Measurements from ENCODE around the gene ADAM15. TPM values are rescaled to one million over a fixed set of nuclear protein-coding genes. Genes with fewer than 3 reads are reported as not detected.
A peak's percentile ranks its signal among the peaks of the same experiment; 100 is the strongest.

ADAM15 gene
- total and polyA plus RNA-seq, 7 experiments from 2014 or later: 5.8 to 53.7 (median 27.9) TPM

GRCh38 chr1:155018617-155019348 is 32.3 kb upstream of the ADAM15 start:
- peak overlapping the region in 2 of 10 donors; percentile 5 to 11 for H3K4me3 Mint-ChIP-seq
- H3K4me1 ChIP-seq (ENCODE audit: control insufficient read depth in 2 of 2, insufficient read depth in 2 of 2, low read length in 2 of 2): peaks cover 27 to 52% of the 10 kb centered on the region in 2 donors
- H3K36me3 ChIP-seq (ENCODE audit: control insufficient read depth in 2 of 3, insufficient read depth in 3 of 3, low read length in 3 of 3): peaks cover 0 to 26% (median 0%) of the 10 kb centered on the region in 3 experiments

GRCh38 chr1:155019377-155020245 is 31.5 kb upstream of the ADAM15 start:
- peaks cover 0 to 20% (median 0%) of the 10 kb centered on the region in 3 experiments for H3K36me3 ChIP-seq (ENCODE audit: control insufficient read depth in 2 of 3, insufficient read depth in 3 of 3, low read length in 3 of 3)
- intact Hi-C loops (cut with micrococcal nuclease): loop anchor here in 1 of 2 donors (5.0 kb wide), 2 partner anchors 33 to 412 kb away; partner anchors contain the start of genes ADAM15 and ADAR
- Mint-ChIP-seq H3K9me3 (peaks cover 0 to 4% (median 0%) of the 10 kb centered on the region in 11 donors), H3K4me3 (peak overlapping the region in 5 of 10 donors; percentile 5 to 75 (median 12)), H3K4me1 (peaks cover 34 to 67% (median 56%) of the 10 kb centered on the region in 7 donors), H3K27me3 (no peaks in the 10 kb centered on the region), H3K27ac (peak overlapping the region; percentile 36 to 98 (median 91)), H3K36me3 (peaks cover 0 to 19% (median 0%) of the 10 kb centered on the region in 5 donors)
- ChIA-PET CTCF (interaction anchor here (0.6 to 13.9 kb wide), 9 partner anchors 21 to 148 kb away, joined by 3 to 291 read pairs (median 3); partner anchors contain the start of genes LENEP, PBXIP1, PYGO2 and ZBTB7B), POLR2A (interaction anchor here (0.7 to 13.8 kb wide), 4 partner anchors 19 to 65 kb away, joined by 3 to 270 read pairs (median 70); partner anchors contain the start of genes FLAD1, LENEP, PBXIP1 and ZBTB7B)
- no peaks in the 10 kb centered on the region for H3K9me3 ChIP-seq (ENCODE audit: control insufficient read depth in 2 of 3, low read length in 3 of 3)
- no peaks in the 10 kb centered on the region for H3K27me3 ChIP-seq (ENCODE audit: control insufficient read depth in 2 of 2, insufficient read depth in 2 of 2, low read length in 2 of 2)
- no peak for ATAC-seq
- peak overlapping the region; percentile 39 for H3K27ac ChIP-seq (ENCODE audit: low read depth, low read length)
- no peak overlapping the region for H3K4me3 ChIP-seq (ENCODE audit: low read length)
- peaks cover 19 to 43% of the 10 kb centered on the region in 2 donors for H3K4me1 ChIP-seq (ENCODE audit: control insufficient read depth in 2 of 2, insufficient read depth in 2 of 2, low read length in 2 of 2)
- no peak for DNase-seq

More at GRCh38 chr1:155018617-155019348, 32.3 kb upstream of the ADAM15 start:
- peak overlapping the region; percentile 25 to 98 (median 80) for H3K27ac Mint-ChIP-seq
- Histone ChIP-seq H3K4me3 (ENCODE audit: low read length) (no peak overlapping the region), H3K9me3 (ENCODE audit: control insufficient read depth in 2 of 3, low read length in 3 of 3) (no peaks in the 10 kb centered on the region), H3K27ac (ENCODE audit: low read depth, low read length) (peak overlapping the region; percentile 39), H3K27me3 (ENCODE audit: control insufficient read depth in 2 of 2, insufficient read depth in 2 of 2, low read length in 2 of 2) (no peaks in the 10 kb centered on the region)
- POLR2A ChIA-PET: interaction anchor here (0.6 to 13.8 kb wide), 9 partner anchors 18 to 126 kb away, joined by 3 to 270 read pairs (median 5); partner anchors contain the start of genes FLAD1, LENEP, PBXIP1 and PMVK
- H3K36me3 Mint-ChIP-seq: peaks cover 0 to 20% (median 4%) of the 10 kb centered on the region in 5 donors
- intact Hi-C loops (cut with micrococcal nuclease): loop anchor here in 1 of 2 donors (5.0 kb wide), 2 partner anchors 34 to 411 kb away; partner anchors contain the start of genes ADAM15 and ADAR
- H3K4me1 Mint-ChIP-seq: peaks cover 34 to 76% (median 64%) of the 10 kb centered on the region in 7 donors
- CTCF ChIA-PET: interaction anchor here (1.0 to 13.9 kb wide), 7 partner anchors 20 to 66 kb away, joined by 3 to 291 read pairs (median 18); partner anchors contain the start of genes FLAD1, LENEP, PBXIP1 and PYGO2
- ATAC-seq (no peak), DNase-seq (no peak)
- H3K27me3 Mint-ChIP-seq: no peaks in the 10 kb centered on the region
- H3K9me3 Mint-ChIP-seq: peaks cover 0 to 3% (median 0%) of the 10 kb centered on the region in 11 donors

- Histone ChIP-seq H3K27ac (ENCODE audit: low read depth, low read length) (no peak overlapping the region), H3K27me3 (ENCODE audit: control insufficient read depth in 2 of 2, insufficient read depth in 2 of 2, low read length in 2 of 2) (no peaks in the 10 kb centered on the region), H3K4me1 (ENCODE audit: control insufficient read depth in 2 of 2, insufficient read depth in 2 of 2, low read length in 2 of 2) (peaks cover 6 to 16% of the 10 kb centered on the region in 2 donors), H3K36me3 (ENCODE audit: control insufficient read depth in 2 of 3, insufficient read depth in 3 of 3, low read length in 3 of 3) (peaks cover 0 to 8% (median 0%) of the 10 kb centered on the region in 3 experiments), H3K9me3 (ENCODE audit: control insufficient read depth in 2 of 3, low read length in 3 of 3) (no peaks in the 10 kb centered on the region), H3K4me3 (ENCODE audit: low read length) (no peak overlapping the region)
- intact Hi-C loops (cut with micrococcal nuclease): no loop called here
- POLR2A ChIA-PET: interaction anchor here (0.9 to 2.2 kb wide), 3 partner anchors 10 to 66 kb away, joined by 3 to 5 read pairs (median 3); partner anchors contain the start of genes PBXIP1 and ZBTB7B
- H3K27ac Mint-ChIP-seq: peak overlapping the region in 7 of 9 donors; percentile 21 to 93 (median 65)
- peaks cover 19 to 46% (median 38%) of the 10 kb centered on the region in 7 donors for H3K4me1 Mint-ChIP-seq
- DNase-seq (no peak), ATAC-seq (no peak)
- peaks cover 0 to 4% (median 0%) of the 10 kb centered on the region in 11 donors for H3K9me3 Mint-ChIP-seq
- no peaks in the 10 kb centered on the region for H3K27me3 Mint-ChIP-seq
- CTCF ChIA-PET: interaction anchor here (0.9 to 1.7 kb wide), 7 partner anchors 10 to 67 kb away, joined by 3 to 7 read pairs (median 4); partner anchors contain the start of genes ADAM15 and PBXIP1
- H3K36me3 Mint-ChIP-seq: peaks cover 0 to 6% (median 0%) of the 10 kb centered on the region in 5 donors
- H3K4me3 Mint-ChIP-seq: no peak overlapping the region
Observed at GRCh38 chr1:155022136-155022926, 28.8 kb upstream of the ADAM15 start.

- CTCF ChIA-PET: interaction anchor here (0.9 to 1.7 kb wide), 6 partner anchors 11 to 67 kb away, joined by 3 to 7 read pairs (median 4); partner anchors contain the start of gene PBXIP1
- peaks cover 0 to 6% (median 0%) of the 10 kb centered on the region in 5 donors for H3K36me3 Mint-ChIP-seq
- no peak overlapping the region for H3K4me3 ChIP-seq (ENCODE audit: low read length)
- peaks cover 0 to 8% (median 0%) of the 10 kb centered on the region in 3 experiments for H3K36me3 ChIP-seq (ENCODE audit: control insufficient read depth in 2 of 3, insufficient read depth in 3 of 3, low read length in 3 of 3)
- POLR2A ChIA-PET: interaction anchor here (0.6 to 2.2 kb wide), 5 partner anchors 10 to 67 kb away, joined by 3 to 5 read pairs (median 3); partner anchors contain the start of genes CKS1B and PBXIP1
- ATAC-seq (no peak), DNase-seq (no peak)
- no peaks in the 10 kb centered on the region for H3K27me3 ChIP-seq (ENCODE audit: control insufficient read depth in 2 of 2, insufficient read depth in 2 of 2, low read length in 2 of 2)
- peaks cover 19 to 42% (median 33%) of the 10 kb centered on the region in 7 donors for H3K4me1 Mint-ChIP-seq
- H3K27ac Mint-ChIP-seq: peak overlapping the region in 5 of 9 donors; percentile 5 to 78 (median 57)
- peaks cover 2 to 11% of the 10 kb centered on the region in 2 donors for H3K4me1 ChIP-seq (ENCODE audit: control insufficient read depth in 2 of 2, insufficient read depth in 2 of 2, low read length in 2 of 2)
- intact Hi-C loops (cut with micrococcal nuclease): no loop called here
- H3K9me3 ChIP-seq (ENCODE audit: control insufficient read depth in 2 of 3, low read length in 3 of 3): no peaks in the 10 kb centered on the region
- no peaks in the 10 kb centered on the region for H3K27me3 Mint-ChIP-seq
- H3K27ac ChIP-seq (ENCODE audit: low read depth, low read length): no peak overlapping the region
- H3K4me3 Mint-ChIP-seq: no peak overlapping the region
- H3K9me3 Mint-ChIP-seq: peaks cover 0 to 4% (median 0%) of the 10 kb centered on the region in 11 donors
Observed at GRCh38 chr1:155022927-155023236, 28.2 kb upstream of the ADAM15 start.

- DNase-seq (no peak), ATAC-seq (no peak)
- H3K9me3 ChIP-seq (ENCODE audit: control insufficient read depth in 2 of 3, low read length in 3 of 3): no peaks in the 10 kb centered on the region
- H3K4me1 Mint-ChIP-seq: peaks cover 19 to 37% (median 29%) of the 10 kb centered on the region in 7 donors
- H3K27ac ChIP-seq (ENCODE audit: low read depth, low read length): no peak overlapping the region
- intact Hi-C loops (cut with micrococcal nuclease): no loop called here
- CTCF ChIA-PET: interaction anchor here (0.6 to 1.7 kb wide), 4 partner anchors 21 to 111 kb away, joined by 3 to 7 read pairs (median 4); partner anchors contain the start of gene PBXIP1
- H3K4me3 ChIP-seq (ENCODE audit: low read length): no peak overlapping the region
- H3K4me1 ChIP-seq (ENCODE audit: control insufficient read depth in 2 of 2, insufficient read depth in 2 of 2, low read length in 2 of 2): peaks cover 0 to 7% of the 10 kb centered on the region in 2 donors
- H3K4me3 Mint-ChIP-seq: no peak overlapping the region
- peak overlapping the region in 3 of 9 donors; percentile 22 to 59 (median 42) for H3K27ac Mint-ChIP-seq
- H3K27me3 ChIP-seq (ENCODE audit: control insufficient read depth in 2 of 2, insufficient read depth in 2 of 2, low read length in 2 of 2): no peaks in the 10 kb centered on the region
- H3K36me3 ChIP-seq (ENCODE audit: control insufficient read depth in 2 of 3, insufficient read depth in 3 of 3, low read length in 3 of 3): peaks cover 0 to 8% (median 0%) of the 10 kb centered on the region in 3 experiments
- no peaks in the 10 kb centered on the region for H3K27me3 Mint-ChIP-seq
- POLR2A ChIA-PET: interaction anchor here (0.6 to 2.2 kb wide), 4 partner anchors 32 to 68 kb away, joined by 3 to 5 read pairs (median 3); partner anchors contain the start of genes CKS1B and PBXIP1
- peaks cover 0 to 6% (median 0%) of the 10 kb centered on the region in 5 donors for H3K36me3 Mint-ChIP-seq
- peaks cover 0 to 4% (median 0%) of the 10 kb centered on the region in 11 donors for H3K9me3 Mint-ChIP-seq
Observed at GRCh38 chr1:155023627-155024026, 27.5 kb upstream of the ADAM15 start.
